ENCODE measurements around the gene SPIRE2. TPM values are rescaled to one million over a fixed set of nuclear protein-coding genes. Genes with fewer than 3 reads are reported as not detected.

The SPIRE2 gene
- total and polyA plus RNA-seq, 2 of the 13 experiments (the other 11 are each of a cell fraction or from before 2014, with no cell fraction given), result 13.3 to 37.5 TPM

DNA sequence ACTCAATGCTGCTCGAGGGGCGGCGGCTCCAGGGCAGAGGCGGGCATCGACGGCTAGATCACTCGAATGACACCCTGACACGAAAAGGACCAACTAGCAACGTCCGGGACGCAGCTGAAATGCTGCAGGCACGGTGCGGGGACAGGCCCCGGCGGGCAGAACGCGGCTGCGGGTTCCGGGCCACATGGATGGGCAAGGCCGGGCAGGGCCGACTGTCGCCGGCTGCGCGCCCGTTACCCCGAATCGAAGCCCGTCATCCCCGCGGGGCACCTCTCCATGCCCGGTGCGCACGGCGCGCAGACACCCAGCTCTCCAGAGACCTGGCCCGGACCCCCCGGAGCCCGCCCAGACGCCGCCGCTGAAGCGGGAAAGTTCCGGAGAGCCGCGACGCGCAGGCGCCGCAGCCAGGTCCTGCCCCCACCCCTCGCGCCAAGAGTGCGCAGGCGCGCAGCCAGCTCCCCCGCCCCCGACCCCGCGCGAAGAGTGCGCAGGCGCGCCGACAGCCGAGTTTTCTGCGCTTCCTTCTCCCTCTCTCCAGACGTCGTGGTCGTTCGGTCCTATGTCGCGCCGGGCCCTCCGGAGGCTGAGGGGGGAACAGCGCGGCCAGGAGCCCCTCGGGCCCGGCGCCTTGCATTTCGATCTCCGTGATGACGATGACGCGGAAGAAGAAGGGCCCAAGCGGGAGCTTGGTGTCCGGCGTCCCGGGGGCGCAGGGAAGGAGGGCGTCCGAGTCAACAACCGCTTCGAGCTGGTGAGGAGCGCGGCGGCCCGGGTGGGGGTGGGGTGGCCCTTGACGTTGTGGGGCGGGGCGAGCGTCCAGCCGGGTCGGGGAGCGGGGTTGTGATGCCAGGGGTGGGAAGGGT, 45.1 kb downstream of the SPIRE2 start, which contains the start of gene TCF25 (continued):
- TF ChIP-seq, protein P1, sequence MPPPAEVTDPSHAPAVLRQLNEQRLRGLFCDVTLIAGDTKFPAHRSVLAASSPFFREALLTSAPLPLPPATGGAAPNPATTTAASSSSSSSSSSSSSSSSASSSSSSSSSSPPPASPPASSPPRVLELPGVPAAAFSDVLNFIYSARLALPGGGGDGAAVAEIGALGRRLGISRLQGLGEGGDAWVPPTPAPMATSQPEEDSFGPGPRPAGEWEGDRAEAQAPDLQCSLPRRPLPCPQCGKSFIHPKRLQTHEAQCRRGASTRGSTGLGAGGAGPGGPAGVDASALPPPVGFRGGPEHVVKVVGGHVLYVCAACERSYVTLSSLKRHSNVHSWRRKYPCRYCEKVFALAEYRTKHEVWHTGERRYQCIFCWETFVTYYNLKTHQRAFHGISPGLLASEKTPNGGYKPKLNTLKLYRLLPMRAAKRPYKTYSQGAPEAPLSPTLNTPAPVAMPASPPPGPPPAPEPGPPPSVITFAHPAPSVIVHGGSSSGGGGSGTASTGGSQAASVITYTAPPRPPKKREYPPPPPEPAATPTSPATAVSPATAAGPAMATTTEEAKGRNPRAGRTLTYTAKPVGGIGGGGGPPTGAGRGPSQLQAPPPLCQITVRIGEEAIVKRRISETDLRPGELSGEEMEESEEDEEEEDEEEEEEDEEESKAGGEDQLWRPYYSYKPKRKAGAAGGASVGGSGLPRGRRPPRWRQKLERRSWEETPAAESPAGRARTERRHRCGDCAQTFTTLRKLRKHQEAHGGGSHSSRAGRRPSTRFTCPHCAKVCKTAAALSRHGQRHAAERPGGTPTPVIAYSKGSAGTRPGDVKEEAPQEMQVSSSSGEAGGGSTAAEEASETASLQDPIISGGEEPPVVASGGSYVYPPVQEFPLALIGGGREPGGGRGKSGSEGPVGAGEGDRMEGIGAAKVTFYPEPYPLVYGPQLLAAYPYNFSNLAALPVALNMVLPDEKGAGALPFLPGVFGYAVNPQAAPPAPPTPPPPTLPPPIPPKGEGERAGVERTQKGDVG (CRISPR knock-in tag; IDR thresholded peaks at IDR 0.05; ENCODE audit: borderline replicate concordance), result peak; percentile 66; the same call in 1 of the 2 replicates
- TF ChIP-seq, protein P2, sequence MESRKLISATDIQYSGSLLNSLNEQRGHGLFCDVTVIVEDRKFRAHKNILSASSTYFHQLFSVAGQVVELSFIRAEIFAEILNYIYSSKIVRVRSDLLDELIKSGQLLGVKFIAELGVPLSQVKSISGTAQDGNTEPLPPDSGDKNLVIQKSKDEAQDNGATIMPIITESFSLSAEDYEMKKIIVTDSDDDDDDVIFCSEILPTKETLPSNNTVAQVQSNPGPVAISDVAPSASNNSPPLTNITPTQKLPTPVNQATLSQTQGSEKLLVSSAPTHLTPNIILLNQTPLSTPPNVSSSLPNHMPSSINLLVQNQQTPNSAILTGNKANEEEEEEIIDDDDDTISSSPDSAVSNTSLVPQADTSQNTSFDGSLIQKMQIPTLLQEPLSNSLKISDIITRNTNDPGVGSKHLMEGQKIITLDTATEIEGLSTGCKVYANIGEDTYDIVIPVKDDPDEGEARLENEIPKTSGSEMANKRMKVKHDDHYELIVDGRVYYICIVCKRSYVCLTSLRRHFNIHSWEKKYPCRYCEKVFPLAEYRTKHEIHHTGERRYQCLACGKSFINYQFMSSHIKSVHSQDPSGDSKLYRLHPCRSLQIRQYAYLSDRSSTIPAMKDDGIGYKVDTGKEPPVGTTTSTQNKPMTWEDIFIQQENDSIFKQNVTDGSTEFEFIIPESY (CRISPR knock-in tag; IDR thresholded peaks at IDR 0.05), result peak; percentile 31
- TF ChIP-seq, protein P3, sequence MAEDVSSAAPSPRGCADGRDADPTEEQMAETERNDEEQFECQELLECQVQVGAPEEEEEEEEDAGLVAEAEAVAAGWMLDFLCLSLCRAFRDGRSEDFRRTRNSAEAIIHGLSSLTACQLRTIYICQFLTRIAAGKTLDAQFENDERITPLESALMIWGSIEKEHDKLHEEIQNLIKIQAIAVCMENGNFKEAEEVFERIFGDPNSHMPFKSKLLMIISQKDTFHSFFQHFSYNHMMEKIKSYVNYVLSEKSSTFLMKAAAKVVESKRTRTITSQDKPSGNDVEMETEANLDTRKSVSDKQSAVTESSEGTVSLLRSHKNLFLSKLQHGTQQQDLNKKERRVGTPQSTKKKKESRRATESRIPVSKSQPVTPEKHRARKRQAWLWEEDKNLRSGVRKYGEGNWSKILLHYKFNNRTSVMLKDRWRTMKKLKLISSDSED (CRISPR knock-in tag; IDR thresholded peaks at IDR 0.05), result peak; percentile 95
- TF ChIP-seq PCBP1 (IDR thresholded peaks at IDR 0.05; ENCODE audit: borderline replicate concordance, low read depth, low read length) (peak; percentile 75; the same call in 1 of the 2 replicates), SAFB2 (CRISPR knock-in tag; IDR thresholded peaks at IDR 0.05; ENCODE audit: borderline replicate concordance, low read depth) (peak; percentile 76; the same call in 1 of the 2 replicates), ZNF792 (CRISPR knock-in tag; IDR thresholded peaks at IDR 0.05) (no peak; the same call in 1 of the 2 replicates), KAT7 (CRISPR knock-in tag; IDR thresholded peaks at IDR 0.05; ENCODE audit: borderline replicate concordance) (peak; percentile 17; the same call in 1 of the 2 replicates), ZNF383 (CRISPR knock-in tag; IDR thresholded peaks at IDR 0.05; ENCODE audit: borderline replicate concordance) (no peak), TCF7L2 (IDR thresholded peaks at IDR 0.05; ENCODE audit: low read depth, low read length) (no peak), RARA (CRISPR knock-in tag; IDR thresholded peaks at IDR 0.05) (peak; percentile 48), SRSF9 (IDR thresholded peaks at IDR 0.05; ENCODE audit: borderline replicate concordance, insufficient read depth, low read depth, low read length, poor library complexity, severe bottlenecking) (no peak), KDM3A (CRISPR knock-in tag; IDR thresholded peaks at IDR 0.05; ENCODE audit: low read depth) (no peak; the same call in 1 of the 2 replicates), ZNF343 (CRISPR knock-in tag; IDR thresholded peaks at IDR 0.05) (peak; percentile 97), ZNF547 (CRISPR knock-in tag; IDR thresholded peaks at IDR 0.05) (peak; percentile 98), MIXL1 (CRISPR knock-in tag; IDR thresholded peaks at IDR 0.05) (no peak; the same call in 1 of the 2 replicates), ZNF879 (CRISPR knock-in tag; IDR thresholded peaks at IDR 0.05) (peak; percentile 92)
- TF ChIP-seq, protein P4, sequence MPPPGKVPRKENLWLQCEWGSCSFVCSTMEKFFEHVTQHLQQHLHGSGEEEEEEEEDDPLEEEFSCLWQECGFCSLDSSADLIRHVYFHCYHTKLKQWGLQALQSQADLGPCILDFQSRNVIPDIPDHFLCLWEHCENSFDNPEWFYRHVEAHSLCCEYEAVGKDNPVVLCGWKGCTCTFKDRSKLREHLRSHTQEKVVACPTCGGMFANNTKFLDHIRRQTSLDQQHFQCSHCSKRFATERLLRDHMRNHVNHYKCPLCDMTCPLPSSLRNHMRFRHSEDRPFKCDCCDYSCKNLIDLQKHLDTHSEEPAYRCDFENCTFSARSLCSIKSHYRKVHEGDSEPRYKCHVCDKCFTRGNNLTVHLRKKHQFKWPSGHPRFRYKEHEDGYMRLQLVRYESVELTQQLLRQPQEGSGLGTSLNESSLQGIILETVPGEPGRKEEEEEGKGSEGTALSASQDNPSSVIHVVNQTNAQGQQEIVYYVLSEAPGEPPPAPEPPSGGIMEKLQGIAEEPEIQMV (CRISPR knock-in tag; IDR thresholded peaks at IDR 0.05; ENCODE audit: low read depth), result peak; percentile 46
- TF ChIP-seq, protein P5, sequence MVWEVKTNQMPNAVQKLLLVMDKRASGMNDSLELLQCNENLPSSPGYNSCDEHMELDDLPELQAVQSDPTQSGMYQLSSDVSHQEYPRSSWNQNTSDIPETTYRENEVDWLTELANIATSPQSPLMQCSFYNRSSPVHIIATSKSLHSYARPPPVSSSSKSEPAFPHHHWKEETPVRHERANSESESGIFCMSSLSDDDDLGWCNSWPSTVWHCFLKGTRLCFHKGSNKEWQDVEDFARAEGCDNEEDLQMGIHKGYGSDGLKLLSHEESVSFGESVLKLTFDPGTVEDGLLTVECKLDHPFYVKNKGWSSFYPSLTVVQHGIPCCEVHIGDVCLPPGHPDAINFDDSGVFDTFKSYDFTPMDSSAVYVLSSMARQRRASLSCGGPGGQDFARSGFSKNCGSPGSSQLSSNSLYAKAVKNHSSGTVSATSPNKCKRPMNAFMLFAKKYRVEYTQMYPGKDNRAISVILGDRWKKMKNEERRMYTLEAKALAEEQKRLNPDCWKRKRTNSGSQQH (CRISPR knock-in tag; IDR thresholded peaks at IDR 0.05; ENCODE audit: low read depth), result no peak; the same call in 1 of the 2 replicates

All from HepG2 (cell line).